Mucosa of descending colon (tissue), 3 donors: Measurements from ENCODE around the gene XRRA1. TPM values are rescaled to one million over a fixed set of nuclear protein-coding genes. Genes with fewer than 3 reads are reported as not detected.
A peak's percentile ranks its signal among the peaks of the same experiment; 100 is the strongest.
"Not testable (repeated sequence)": the region's sequence is repeated elsewhere in the genome, so short reads cannot be mapped to it uniquely, and the experiment has no call there.

Source experiments
- ATAC-seq: fragments of 200-7000 bp; cut with Tn5 transposase; one replicate; pipeline ENCODE4 v1.9.1; 2020; ENCODE audit warnings: mild to moderate bottlenecking, moderate library complexity
- DNase-seq, 3 donors: peaks; one replicate each; pipeline ENCODE4 v3.0.0-alpha.2; 2020
- H3K36me3 ChIP-seq: fragments of 200-600 bp; one replicate; pipeline ENCODE4 v1.8.0; 2021; ENCODE audit warnings: low read depth, mild to moderate bottlenecking
- H3K4me1 ChIP-seq: fragments of 200-600 bp; one replicate; pipeline ENCODE4 v1.8.0; 2021; ENCODE audit warnings: low read depth, mild to moderate bottlenecking
- H3K4me3 ChIP-seq: fragments of 200-600 bp; one replicate; pipeline ENCODE4 v1.8.0; 2021; ENCODE audit warnings: mild to moderate bottlenecking
- H3K9me3 ChIP-seq: fragments of 200-600 bp; one replicate; pipeline ENCODE4 v1.8.0; 2021; ENCODE audit warnings: mild to moderate bottlenecking
- CTCF ChIP-seq: fragments of 200-600 bp; IDR thresholded peaks from one replicate; pipeline ENCODE4 v1.8.0; 2022; ENCODE audit warnings: antibody characterized with exemption, mild to moderate bottlenecking
- intact Hi-C, 2 donors: fragments of 100-400 bp; cut with DNase I in 1 of 2; cut with micrococcal nuclease in 1 of 2; formaldehyde crosslinking; loops; one replicate each; pipeline versions ENCODE4 v1.11.0 to v1.11.1; 2022; cut with DNase I, micrococcal nuclease
- total RNA-seq, 3 donors: library from RNA; stranded (reverse); fragmentation: NEBNext Ultra II Directional in 2 of 3; extraction: Animal tissue kit (Norgen Biotek cat#: 25700) in 2 of 3; gene quantifications; one replicate each; pipeline versions ENCODE4 v1.2.1 to v1.2.4, GENCODE V29; 2021 to 2023
- donor health status: DM: no; HTN: no; CAD: no; lungs with moderate emphysema.
- donor health status: DM: no; HTN: no; CAD: no.
- donor health status: DM: no; HTN: yes; CAD: no.

Gene XRRA1
- total RNA-seq, 3 donors from 2014 or later: 6.7 to 35.9 (median 29.6) TPM

- TF ChIP-seq CTCF: no peak
- Histone ChIP-seq H3K4me3 (no peak overlapping the region), H3K36me3 (no peaks in the 10 kb centered on the region), H3K9me3 (peaks cover 22% of the 10 kb centered on the region), H3K4me1 (no peaks in the 10 kb centered on the region)
- ATAC-seq (no peak), DNase-seq (no peak)
- intact Hi-C loops: no loop called here
Measured at GRCh38 chr11:74826901-74827300, 122.0 kb downstream of the XRRA1 start.

- H3K4me1 ChIP-seq, DNase-seq, intact Hi-C loops, H3K4me3 ChIP-seq, H3K36me3 ChIP-seq, ATAC-seq: not testable (repeated sequence)
- peaks cover 22% of the 10 kb centered on the region for H3K9me3 ChIP-seq
Measured at GRCh38 chr11:74825596-74825995, 123.3 kb downstream of the XRRA1 start.

- no peaks in the 10 kb centered on the region for H3K4me1 ChIP-seq
- no peak overlapping the region for H3K4me3 ChIP-seq
- ATAC-seq (no peak), DNase-seq (no peak)
- TF ChIP-seq CTCF: no peak
- no peaks in the 10 kb centered on the region for H3K36me3 ChIP-seq
- H3K9me3 ChIP-seq: peaks cover 22% of the 10 kb centered on the region
- intact Hi-C loops: no loop called here
Measured at GRCh38 chr11:74824285-74824982, 124.5 kb downstream of the XRRA1 start.

GRCh38 chr11:74822170-74822569 lies 126.7 kb downstream of the XRRA1 start:
- Histone ChIP-seq H3K4me3 (no peak overlapping the region), H3K9me3 (peaks cover 20% of the 10 kb centered on the region), H3K4me1 (no peaks in the 10 kb centered on the region), H3K36me3 (no peaks in the 10 kb centered on the region)
- ATAC-seq (peak; percentile 25), DNase-seq (peak in 1 of 3 donors; percentile 9)
- intact Hi-C loops: no loop called here
- TF ChIP-seq CTCF: no peak

GRCh38 chr11:74820763-74821162 lies 128.1 kb downstream of the XRRA1 start:
- Histone ChIP-seq H3K36me3 (no peaks in the 10 kb centered on the region), H3K9me3 (peaks cover 10% of the 10 kb centered on the region), H3K4me3 (no peak overlapping the region), H3K4me1 (no peaks in the 10 kb centered on the region)
- no peak for TF ChIP-seq CTCF
- ATAC-seq (no peak), DNase-seq (no peak)
- intact Hi-C loops: no loop called here

- DNase-seq (no peak), ATAC-seq (no peak)
- no peak for TF ChIP-seq CTCF
- Histone ChIP-seq H3K4me1 (no peaks in the 10 kb centered on the region), H3K4me3 (no peak overlapping the region), H3K36me3 (no peaks in the 10 kb centered on the region), H3K9me3 (peaks cover 7% of the 10 kb centered on the region)
- intact Hi-C loops: no loop called here
Measured at GRCh38 chr11:74819400-74819799, 129.5 kb downstream of the XRRA1 start.
